ENCODE results near the gene RPSA.
"Not testable (repeated sequence)": the region's sequence is repeated elsewhere in the genome, so short reads cannot be mapped to it uniquely, and the experiment has no call there.

The RPSA gene

DNA sequence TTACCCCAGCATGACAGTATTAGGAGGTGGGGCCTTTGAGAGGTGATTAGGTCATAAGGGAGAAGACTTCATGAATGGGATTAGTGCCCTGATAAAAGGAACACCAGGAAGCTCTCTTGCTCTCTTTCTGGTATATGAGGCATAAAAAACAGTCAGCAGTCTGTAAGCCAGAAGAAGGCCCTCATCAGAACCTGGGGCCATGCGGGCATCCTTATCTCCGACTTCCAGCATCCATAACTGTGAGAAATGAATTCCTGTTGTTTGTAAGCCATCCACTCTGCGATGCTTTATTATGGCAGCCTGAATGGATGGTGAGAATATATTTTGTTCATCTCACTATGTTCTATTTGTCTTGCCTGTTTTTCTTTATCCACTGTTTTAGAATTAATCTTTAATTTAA, 43.3 kb downstream of the RPSA start:
- TF ChIP-seq, protein P1, sequence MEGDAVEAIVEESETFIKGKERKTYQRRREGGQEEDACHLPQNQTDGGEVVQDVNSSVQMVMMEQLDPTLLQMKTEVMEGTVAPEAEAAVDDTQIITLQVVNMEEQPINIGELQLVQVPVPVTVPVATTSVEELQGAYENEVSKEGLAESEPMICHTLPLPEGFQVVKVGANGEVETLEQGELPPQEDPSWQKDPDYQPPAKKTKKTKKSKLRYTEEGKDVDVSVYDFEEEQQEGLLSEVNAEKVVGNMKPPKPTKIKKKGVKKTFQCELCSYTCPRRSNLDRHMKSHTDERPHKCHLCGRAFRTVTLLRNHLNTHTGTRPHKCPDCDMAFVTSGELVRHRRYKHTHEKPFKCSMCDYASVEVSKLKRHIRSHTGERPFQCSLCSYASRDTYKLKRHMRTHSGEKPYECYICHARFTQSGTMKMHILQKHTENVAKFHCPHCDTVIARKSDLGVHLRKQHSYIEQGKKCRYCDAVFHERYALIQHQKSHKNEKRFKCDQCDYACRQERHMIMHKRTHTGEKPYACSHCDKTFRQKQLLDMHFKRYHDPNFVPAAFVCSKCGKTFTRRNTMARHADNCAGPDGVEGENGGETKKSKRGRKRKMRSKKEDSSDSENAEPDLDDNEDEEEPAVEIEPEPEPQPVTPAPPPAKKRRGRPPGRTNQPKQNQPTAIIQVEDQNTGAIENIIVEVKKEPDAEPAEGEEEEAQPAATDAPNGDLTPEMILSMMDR (IDR thresholded peaks at IDR 0.05), result no peak
- H3K9me3 Mint-ChIP-seq, result no peaks in the 10 kb centered on the region
- no peaks in the 10 kb centered on the region for H3K36me3 Mint-ChIP-seq (ENCODE audit: low read depth)
- no peak overlapping the region for H3K27ac Mint-ChIP-seq
- peaks cover 5% of the 10 kb centered on the region for H3K27me3 Mint-ChIP-seq (ENCODE audit: low read depth, poor library complexity)
- peaks cover 9% of the 10 kb centered on the region for H3K4me1 Mint-ChIP-seq
- no peak overlapping the region for H3K4me3 Mint-ChIP-seq
- no peak for DNase-seq

DNA sequence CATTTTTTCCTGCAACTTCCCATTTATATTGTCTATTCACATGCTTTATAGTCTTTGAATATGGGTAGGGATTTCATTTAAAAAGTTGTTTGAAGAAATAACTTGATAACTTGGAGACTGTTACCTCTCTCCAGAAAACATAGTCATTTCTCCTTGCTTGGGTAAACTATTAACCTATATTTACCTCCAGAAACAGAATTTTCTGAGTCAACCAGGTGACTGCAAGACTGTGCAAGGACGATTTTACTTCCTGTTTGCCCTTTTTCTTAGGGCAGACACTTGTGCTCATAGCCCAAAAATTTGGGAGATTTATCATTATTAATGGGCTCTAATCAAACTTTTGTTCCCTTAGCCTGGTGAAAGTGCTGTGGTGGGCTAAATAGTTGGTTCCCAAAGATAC, 46.6 kb downstream of the RPSA start:
- Mint-ChIP-seq H3K9me3 (no peaks in the 10 kb centered on the region), H3K4me3 (no peak overlapping the region), H3K36me3 (ENCODE audit: low read depth) (no peaks in the 10 kb centered on the region)

DNA sequence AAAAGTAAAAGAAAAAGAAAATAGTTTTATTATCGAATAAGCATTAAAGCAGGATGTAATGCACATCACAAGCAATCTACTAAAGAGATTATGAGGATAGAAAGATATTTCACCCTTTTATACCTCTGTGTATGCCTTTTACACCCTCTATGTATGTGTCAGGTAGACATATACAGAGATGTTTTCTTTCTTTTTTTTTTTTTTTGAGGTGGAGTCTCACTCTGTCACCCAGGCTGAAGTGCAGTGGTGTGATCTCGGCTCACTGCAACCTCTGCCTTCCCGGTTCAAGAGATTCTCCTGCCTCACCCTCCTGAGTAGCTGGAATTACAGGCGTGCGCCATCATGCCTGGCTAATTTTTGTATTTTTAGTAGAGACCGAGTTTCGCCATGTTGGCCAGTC, 47.4 kb downstream of the RPSA start:
- not testable (repeated sequence) for H3K27me3 Mint-ChIP-seq (ENCODE audit: low read depth, poor library complexity); DNase-seq

More for the DNA sequence above, 46.6 kb downstream of the RPSA start:
- DNase-seq, result no peak
- peaks cover 5% of the 10 kb centered on the region for H3K27me3 Mint-ChIP-seq (ENCODE audit: low read depth, poor library complexity)
- H3K27ac Mint-ChIP-seq, result no peak overlapping the region
- TF ChIP-seq, protein P1 (IDR thresholded peaks at IDR 0.05), result no peak
- H3K4me1 Mint-ChIP-seq, result peaks cover 5% of the 10 kb centered on the region

DNA sequence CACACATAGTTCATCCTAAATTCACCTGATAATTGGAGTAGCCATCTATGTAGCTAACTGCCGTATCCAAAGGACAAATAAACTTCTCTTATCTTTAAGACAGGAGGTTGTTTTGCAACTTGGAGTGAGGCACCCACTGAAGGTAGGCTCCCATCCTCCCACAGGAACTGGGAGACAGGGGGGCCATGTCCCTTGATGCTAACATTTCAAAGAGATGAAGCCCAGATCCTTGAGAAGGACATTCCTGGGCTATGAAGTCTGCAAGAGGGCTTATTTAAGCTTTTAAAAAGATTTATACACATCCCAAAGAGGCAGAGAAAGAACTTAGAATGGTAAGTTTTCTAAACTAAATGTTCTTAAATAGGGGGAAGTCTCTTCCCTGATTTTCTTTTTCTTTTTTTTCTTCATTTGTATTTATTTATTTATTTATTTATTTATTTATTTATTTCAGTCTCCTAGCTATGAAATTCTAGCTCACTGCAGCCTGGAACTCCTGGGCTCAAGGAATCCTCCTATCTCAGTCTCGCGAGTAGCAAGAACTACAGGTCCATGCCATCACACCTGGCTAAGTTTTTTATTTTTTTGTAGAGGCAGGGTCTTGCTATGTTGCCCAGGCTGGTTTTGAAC, 48.2 kb downstream of the RPSA start:
- DNase-seq, result no peak
- peaks cover 5% of the 10 kb centered on the region for H3K27me3 Mint-ChIP-seq (ENCODE audit: low read depth, poor library complexity)
- no peaks in the 10 kb centered on the region for H3K9me3 Mint-ChIP-seq
- no peaks in the 10 kb centered on the region for H3K4me1 Mint-ChIP-seq
- H3K4me3 Mint-ChIP-seq, result no peak overlapping the region
- TF ChIP-seq, protein P1 (IDR thresholded peaks at IDR 0.05), result no peak
- H3K27ac Mint-ChIP-seq, result peak overlapping the region; percentile 42
- no peaks in the 10 kb centered on the region for H3K36me3 Mint-ChIP-seq (ENCODE audit: low read depth)

More for the DNA sequence above, 47.4 kb downstream of the RPSA start:
- not testable (repeated sequence) for H3K9me3 Mint-ChIP-seq; H3K27ac Mint-ChIP-seq; H3K36me3 Mint-ChIP-seq (ENCODE audit: low read depth); H3K4me1 Mint-ChIP-seq; H3K4me3 Mint-ChIP-seq

DNA sequence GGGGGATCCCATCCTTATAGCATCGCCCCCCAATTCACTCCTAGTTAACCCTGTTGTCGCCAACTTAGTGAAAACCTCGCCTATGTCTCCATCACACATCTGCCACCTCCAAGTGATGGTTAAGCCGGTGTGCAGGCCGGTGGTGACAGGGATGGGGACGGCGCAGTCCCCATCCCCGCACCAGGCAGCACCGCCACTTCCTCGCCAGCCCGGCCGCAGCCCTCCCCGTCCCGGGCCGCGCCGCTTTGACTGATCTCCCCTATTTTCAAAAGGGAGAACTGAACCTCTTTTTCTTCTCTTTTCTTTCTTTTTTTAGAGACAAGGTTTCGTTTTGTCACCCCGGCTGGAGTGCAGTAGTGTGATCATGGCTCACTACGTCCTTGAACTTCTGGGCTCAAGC, 49.6 kb downstream of the RPSA start:
- DNase-seq, result no peak
- Mint-ChIP-seq H3K4me1 (peaks cover 5% of the 10 kb centered on the region), H3K9me3 (no peaks in the 10 kb centered on the region), H3K4me3 (no peak overlapping the region), H3K27me3 (ENCODE audit: low read depth, poor library complexity) (peaks cover 2% of the 10 kb centered on the region), H3K27ac (no peak overlapping the region), H3K36me3 (ENCODE audit: low read depth) (no peaks in the 10 kb centered on the region)
- TF ChIP-seq, protein P1 (IDR thresholded peaks at IDR 0.05), result no peak

DNA sequence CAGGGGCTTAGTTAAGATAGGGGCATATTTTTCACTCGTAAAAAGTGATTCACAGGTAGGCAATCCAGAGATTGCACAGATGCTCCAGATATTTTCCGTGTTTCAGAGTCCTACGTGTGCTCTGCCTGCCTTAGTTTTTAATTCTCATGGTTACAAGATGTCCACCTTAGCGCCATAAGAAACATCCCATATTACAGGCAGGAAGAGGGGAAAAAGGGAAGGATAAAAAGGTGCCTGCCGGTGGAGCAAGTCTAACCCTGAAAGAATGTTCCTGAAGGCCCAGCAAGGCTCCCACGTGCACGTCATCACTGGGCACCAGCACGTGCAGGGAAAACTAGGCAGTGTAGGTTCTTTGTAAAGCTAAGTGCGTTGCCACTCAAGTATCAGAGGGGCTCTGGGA, 50.8 kb downstream of the RPSA start:
- H3K4me1 Mint-ChIP-seq, result peaks cover 5% of the 10 kb centered on the region

DNA sequence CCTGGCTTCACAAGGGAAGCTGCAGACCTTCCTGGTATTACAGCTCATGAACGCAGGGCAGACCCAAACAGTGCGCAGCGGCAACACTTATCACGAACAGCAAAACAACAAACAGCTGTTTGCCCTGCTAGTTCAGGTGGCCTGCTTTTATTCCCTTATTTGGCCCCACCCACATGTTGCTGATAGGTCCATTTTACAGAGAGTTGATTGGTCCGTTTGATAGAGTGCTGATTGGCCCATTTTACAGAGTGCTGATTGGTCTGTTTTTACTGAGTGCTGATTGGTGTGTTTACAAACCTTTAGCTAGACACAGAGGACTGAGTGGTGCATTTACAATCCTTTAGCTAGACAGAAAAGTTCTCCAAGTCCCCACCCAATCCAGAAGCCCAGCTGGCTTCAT, 52.1 kb downstream of the RPSA start:
- H3K4me1 Mint-ChIP-seq, H3K4me3 Mint-ChIP-seq: not testable (repeated sequence)

More for the DNA sequence above, 50.8 kb downstream of the RPSA start:
- H3K9me3 Mint-ChIP-seq, result no peaks in the 10 kb centered on the region
- H3K27me3 Mint-ChIP-seq (ENCODE audit: low read depth, poor library complexity), result peaks cover 2% of the 10 kb centered on the region
- TF ChIP-seq, protein P1 (IDR thresholded peaks at IDR 0.05), result no peak
- no peaks in the 10 kb centered on the region for H3K36me3 Mint-ChIP-seq (ENCODE audit: low read depth)
- H3K27ac Mint-ChIP-seq, result no peak overlapping the region
- DNase-seq, result no peak
- H3K4me3 Mint-ChIP-seq, result no peak overlapping the region

More for the DNA sequence above, 52.1 kb downstream of the RPSA start:
- H3K36me3 Mint-ChIP-seq (ENCODE audit: low read depth); DNase-seq; H3K9me3 Mint-ChIP-seq; H3K27ac Mint-ChIP-seq; H3K27me3 Mint-ChIP-seq (ENCODE audit: low read depth, poor library complexity): not testable (repeated sequence)
